Kidney tubule cell (primary cell): Measurements from ENCODE around the gene BARHL2.

Experiments
- DNase-seq: peaks from one replicate; pipeline ENCODE4 v3.0.0-alpha.2; 2018; ENCODE audit warnings: low spot score

BARHL2 gene

GRCh38 chr1:90724926-90725656 lies 8.0 kb upstream of the BARHL2 start:
- no peak for DNase-seq

GRCh38 chr1:90724361-90724760 lies 7.3 kb upstream of the BARHL2 start:
- no peak for DNase-seq

GRCh38 chr1:90723590-90724108 lies 6.5 kb upstream of the BARHL2 start:
- DNase-seq = no peak

GRCh38 chr1:90722874-90723589 lies 5.9 kb upstream of the BARHL2 start:
- no peak for DNase-seq

GRCh38 chr1:90721210-90722194 lies 4.4 kb upstream of the BARHL2 start:
- peak; percentile 67 for DNase-seq

- DNase-seq = no peak
These were observed 3.1 kb upstream of the BARHL2 start for GRCh38 chr1:90720145-90720636.

GRCh38 chr1:90719330-90720144 lies 2.4 kb upstream of the BARHL2 start:
- no peak for DNase-seq

- no peak for DNase-seq
These were observed 1.6 kb upstream of the BARHL2 start for GRCh38 chr1:90718411-90719329.

- DNase-seq = no peak
These were observed 736 bp upstream of the BARHL2 start for GRCh38 chr1:90717665-90718410.

- no peak for DNase-seq
These were observed 208 bp upstream of the BARHL2 start for GRCh38 chr1:90717356-90717664.

- no peak for DNase-seq
These were observed 905 bp downstream of the BARHL2 start for GRCh38 chr1:90716243-90716551.

GRCh38 chr1:90715309-90715708 lies 1.8 kb downstream of the BARHL2 start:
- DNase-seq = no peak

- DNase-seq = no peak
These were observed 2.6 kb downstream of the BARHL2 start for GRCh38 chr1:90714521-90714951.

GRCh38 chr1:90713741-90714509 lies 3.2 kb downstream of the BARHL2 start:
- no peak for DNase-seq

- no peak for DNase-seq
These were observed 4.0 kb downstream of the BARHL2 start for GRCh38 chr1:90712915-90713730.

- DNase-seq = no peak
These were observed 4.8 kb downstream of the BARHL2 start for GRCh38 chr1:90712153-90712856.

- no peak for DNase-seq
These were observed 5.4 kb downstream of the BARHL2 start for GRCh38 chr1:90711696-90712095.
